Pons (tissue), 1 donor: ENCODE results near the gene UTP14C.
"Not testable (repeated sequence)": the region's sequence is repeated elsewhere in the genome, so short reads cannot be mapped to it uniquely, and the experiment has no call there.

ENCODE experiments used
- DNase-seq: peaks from one replicate; pipeline ENCODE4 v3.0.0-alpha.2; 2016; ENCODE audit warnings: low spot score

The UTP14C gene, protein sequence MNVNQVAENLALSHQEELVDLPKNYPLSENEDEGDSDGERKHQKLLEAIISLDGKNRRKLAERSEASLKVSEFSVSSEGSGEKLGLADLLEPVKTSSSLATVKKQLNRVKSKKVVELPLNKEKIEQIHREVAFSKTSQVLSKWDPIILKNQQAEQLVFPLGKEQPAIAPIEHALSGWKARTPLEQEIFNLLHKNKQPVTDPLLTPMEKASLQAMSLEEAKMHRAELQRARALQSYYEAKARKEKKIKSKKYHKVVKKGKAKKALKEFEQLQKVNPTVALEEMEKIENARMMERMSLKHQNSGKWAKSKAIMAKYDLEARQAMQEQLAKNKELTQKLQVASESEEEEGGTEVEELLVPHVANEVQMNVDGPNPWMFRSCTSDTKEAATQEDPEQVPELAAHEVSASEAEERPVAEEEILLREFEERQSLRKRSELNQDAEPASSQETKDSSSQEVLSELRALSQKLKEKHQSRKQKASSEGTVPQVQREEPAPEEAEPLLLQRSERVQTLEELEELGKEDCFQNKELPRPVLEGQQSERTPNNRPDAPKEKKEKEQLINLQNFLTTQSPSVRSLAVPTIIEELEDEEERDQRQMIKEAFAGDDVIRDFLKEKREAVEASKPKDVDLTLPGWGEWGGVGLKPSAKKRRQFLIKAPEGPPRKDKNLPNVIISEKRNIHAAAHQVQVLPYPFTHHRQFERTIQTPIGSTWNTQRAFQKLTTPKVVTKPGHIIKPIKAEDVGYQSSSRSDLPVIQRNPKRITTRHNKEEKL

DNA sequence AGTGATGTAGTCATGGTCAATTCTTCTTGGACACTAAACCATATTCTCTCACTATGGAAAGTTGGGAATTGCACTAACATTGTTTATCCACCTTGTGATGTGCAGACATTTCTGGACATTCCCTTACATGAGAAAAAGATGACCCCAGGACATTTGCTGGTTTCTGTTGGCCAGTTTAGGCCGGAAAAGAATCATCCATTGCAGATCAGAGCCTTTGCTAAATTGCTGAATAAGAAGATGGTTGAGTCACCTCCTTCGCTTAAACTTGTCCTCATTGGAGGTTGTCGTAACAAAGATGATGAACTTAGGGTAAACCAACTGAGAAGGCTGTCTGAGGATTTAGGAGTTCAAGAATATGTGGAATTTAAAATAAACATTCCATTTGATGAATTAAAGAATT, at the start of gene UTP14C:
Gene UTP14C (plus strand): TSS at position 211 of the 400 bp plus-strand sequence. CDS start 4,114 bp downstream, outside the sequence.
- DNase-seq: no peak

DNA sequence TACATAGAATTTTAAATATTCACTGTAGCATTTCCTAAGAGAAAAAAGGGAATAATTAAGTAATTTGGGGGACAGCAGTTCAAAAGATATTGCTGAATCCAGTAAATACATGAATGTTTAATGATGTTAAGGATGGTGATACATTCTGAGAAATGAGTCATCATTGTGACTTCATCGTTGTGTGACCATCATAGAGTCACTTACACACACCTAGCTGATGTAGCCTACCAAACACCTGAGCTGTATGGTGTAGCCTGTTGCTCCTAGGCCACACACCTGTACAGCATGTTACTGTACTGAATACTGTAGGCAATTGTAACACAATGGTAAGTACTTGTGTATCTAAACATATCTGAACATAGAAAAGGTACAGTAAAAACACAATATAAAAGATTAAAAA, 48.1 kb upstream of the UTP14C start:
- no peak for DNase-seq

DNA sequence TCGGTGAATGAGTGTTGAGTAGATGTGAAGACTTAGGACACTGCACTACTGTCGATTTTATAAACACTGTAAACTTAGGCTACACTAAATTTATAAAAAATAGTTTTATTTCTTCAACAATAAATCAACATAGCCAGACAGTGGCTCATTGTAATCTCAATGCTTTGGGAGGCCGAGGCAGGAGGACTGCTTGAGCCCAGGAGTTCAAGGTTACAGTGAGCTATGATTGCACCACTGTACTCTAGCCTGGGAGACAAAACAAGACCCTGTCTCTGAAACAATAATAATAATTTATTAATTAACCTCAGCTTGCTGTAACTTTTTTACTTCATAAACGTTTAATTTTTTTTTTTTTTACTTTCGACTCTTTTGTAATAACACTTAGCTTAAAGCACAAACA, 47.6 kb upstream of the UTP14C start:
- no peak for DNase-seq

DNA sequence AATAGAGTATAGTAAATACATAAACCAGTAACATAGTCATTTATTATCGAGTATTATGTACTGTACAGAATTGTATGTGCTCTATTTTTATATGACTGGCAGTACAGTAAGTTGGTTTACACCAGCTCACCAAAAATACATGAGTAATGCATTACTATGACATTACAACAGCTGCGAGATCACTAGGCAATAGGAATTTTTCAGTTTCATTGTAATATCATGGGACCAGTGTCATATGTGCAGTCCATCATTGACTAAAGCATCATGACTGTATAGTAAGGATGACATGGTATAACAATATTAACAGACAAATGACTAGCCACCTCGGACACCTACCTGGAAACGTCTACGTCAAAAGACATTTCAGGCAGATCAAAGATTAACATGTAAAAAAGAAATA, 46.9 kb upstream of the UTP14C start:
- no peak for DNase-seq

DNA sequence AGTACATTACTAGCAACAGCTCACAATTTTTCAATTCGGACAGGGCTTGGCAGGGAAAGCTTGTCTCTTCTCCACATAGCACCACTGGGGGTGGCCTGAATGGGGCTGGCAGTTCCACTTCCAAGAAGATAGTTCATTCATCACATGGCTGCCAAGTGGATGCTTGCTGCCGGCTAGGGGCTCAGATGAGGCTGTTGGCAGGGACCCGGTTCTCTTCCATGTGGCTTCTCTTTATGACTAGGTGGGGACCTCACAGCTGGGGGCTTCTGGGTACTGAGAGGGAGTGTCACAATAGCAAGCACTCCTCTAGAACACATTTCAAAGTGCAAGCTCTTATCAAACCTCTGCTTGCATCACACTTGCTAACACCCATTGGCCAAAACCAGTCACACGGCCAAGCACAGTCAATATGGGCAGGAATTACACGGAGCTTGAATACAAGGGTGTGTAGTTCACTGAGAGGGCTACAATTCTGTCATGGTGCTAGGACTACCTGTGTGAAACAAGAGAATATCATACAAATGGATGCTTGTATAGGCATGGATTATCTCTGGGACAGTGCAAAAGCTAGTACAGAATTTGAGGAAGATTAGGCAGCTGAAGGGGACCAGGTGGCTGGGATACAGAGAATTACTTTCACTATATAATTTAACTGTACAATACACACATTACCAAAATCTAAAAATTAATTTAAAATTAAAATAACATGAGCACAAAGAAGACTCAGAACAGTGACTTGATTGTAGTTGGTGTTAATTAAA, 45.5 kb upstream of the UTP14C start:
- no peak for DNase-seq

DNA sequence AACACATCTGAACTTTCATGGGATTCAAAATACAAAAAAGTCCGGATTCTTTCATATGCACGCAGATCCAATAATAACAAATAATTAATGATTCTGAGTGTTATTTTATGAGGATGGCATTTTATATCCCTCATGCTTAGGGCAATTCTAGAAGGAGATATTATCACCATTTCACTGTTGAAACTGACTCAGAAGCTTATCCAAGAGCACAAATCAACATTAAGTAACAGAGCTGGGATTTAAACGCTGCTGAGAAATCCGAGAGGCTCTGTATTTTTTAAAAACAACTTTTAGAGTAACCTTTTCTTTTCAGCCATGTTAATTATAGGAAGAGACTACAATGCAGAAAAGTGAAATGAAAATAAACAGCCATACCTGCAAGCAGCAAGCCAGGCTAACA, 43.6 kb upstream of the UTP14C start:
- DNase-seq: no peak

DNA sequence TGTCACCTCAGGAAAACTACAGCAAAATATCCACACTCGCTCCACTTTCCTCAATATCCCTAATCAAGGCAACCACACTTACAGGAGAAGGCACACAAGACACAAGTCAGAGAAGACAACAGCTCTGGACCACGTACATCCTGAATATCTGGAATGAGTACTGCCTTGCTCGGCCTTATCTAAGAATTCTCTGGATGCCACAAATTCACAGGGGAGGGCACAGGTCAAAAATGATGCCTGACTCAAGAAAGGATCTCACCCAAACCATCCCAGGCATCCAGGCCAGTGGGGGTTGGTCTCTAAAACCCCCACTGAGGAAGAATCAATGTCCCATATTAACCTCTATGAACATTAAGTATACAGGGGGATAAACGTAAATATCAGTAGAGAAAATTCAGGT, 43.1 kb upstream of the UTP14C start:
- no peak for DNase-seq

DNA sequence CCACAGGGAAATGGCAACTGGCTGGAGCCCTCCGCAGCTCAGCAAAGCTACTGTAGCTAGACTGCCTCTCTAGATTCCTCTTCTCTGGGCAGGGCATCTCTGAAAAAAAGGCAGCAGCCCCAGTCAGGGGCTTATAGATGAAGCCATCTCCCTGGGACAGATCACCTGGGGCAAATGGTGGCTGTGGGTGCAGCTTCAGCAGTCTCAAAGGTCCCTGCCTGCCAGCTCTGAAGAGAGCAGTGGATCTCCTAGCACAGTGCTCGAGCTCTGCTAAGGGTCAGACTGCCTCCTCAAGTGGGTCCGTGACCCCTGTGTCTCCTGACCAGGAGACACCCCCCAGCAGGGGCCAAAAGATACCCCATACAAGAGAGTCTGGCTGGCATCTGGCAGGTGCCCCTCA, 41.2 kb upstream of the UTP14C start:
- not testable (repeated sequence) for DNase-seq

DNA sequence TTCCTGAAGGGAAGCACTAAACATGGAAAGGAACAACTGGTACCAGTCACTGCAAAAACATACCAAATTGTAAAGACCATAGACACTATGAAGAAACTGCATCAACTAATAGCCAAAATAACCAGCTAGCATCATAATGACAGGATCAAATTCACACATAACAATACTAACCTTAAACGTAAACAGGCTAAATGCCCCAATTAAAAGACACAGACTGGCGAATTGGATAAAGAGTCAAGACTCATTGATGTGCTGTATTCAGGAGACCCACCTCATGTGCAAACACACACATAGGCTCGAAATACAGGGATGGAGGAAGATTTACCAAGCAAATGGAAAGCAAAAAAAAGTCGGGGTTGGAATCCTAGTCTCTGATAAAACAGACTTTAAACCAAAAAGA, 39.6 kb upstream of the UTP14C start:
- DNase-seq: not testable (repeated sequence)

DNA sequence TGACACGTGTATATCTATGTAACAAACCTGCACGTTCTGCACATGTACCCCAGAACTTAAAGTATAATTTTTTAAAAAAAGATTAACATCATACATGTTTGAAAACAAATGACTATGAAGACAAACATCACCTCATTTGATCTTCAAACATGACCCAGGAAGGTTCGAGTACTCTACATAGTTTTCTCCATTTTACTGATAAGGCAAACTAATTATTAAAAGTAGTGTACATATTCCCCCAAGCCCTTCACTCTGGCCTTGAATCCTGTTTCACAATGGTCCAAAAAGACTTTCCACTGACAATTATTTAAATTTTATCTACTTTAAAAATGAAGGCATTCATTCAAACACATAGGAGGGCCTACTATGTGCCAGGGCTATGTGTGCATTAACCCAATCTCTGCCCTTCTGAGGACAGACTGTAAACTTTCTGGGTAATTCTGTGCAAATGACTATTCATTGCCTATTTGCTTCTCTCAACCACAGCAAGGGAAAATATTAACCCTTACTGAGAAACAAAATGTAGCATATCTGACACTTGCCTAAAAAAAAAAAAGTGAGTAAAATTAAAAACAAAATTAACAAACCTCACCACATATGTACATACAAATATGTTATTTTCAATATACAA, 35.4 kb upstream of the UTP14C start:
- no peak for DNase-seq

DNA sequence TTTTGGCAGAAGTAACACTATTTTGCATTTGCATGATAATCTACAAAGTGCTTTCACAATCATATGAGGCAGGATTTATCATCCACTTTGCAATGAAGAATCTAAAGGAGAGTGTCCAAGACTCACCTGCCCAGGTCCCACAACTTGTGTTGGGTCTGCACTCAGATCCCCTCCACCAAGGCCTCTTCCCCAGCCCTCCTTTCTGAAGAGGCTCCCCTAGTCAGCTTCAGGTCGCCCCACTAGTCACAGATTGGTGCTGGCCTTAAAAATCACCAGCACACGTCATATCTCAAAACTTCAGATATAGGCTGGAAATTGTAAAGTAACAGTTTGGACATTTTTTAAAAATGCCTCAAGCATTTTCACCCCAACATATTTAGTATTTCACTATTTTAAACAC, 30.8 kb upstream of the UTP14C start:
- DNase-seq: no peak

DNA sequence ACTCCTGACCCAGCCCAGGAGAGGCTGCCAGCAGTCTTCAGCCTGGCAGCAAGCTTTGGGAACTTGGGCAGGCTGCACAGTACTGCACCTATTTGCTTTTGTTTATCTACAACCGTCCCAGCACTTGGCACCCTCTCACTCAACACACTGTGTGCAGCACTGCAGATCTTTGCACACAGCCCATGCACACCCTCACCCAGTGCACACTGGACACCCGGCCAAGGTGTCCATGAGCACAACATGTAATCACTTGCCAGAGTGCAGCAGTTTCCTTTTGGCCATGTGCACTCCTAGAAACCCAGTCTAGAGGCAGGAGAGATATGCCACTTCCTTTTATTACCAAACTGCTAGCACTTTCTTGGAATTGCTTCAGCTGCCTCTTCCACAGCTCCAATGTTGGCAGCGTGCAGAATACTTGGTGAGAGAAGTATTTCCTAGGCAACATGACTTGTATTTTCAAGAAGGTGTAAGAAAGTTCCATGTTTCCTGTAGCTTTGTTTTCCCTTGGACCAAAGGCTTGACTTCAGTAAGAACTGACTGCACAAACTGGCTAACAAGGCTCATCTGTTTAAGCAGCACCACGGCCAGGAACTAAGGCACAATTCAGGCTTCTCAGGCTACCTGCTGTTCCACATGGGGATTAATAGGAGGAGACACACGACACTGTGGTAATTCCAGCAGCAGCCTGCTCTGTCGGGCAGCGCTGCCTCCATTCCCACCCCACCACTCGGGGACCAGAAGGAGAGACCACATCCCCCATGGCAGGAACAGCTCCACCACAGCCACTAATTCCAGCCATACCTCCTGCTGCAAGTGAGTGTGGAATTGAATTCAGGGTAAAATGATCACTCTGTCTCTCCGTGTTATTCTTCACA, 28.6 kb upstream of the UTP14C start:
- peak; percentile 49 for DNase-seq

DNA sequence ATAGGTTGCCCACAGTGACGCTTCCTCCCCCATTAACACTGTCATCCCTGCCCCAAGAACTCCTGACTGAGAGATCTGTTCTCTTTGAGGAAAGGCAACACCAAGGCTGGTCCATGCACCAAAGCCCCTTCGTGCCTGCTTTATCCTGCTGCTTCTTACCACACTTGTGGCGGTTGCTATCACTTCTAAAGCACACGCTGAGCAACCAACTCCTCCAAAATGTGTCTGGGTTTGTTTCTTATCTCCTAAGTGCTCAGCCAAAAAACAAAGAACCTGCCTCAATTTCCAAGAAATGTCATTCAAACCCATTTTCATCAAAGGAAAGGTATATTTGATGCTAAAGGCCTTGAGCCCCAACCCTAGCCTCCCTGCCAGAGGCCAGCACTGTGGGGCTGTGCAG, 27.9 kb upstream of the UTP14C start:
- DNase-seq: no peak

DNA sequence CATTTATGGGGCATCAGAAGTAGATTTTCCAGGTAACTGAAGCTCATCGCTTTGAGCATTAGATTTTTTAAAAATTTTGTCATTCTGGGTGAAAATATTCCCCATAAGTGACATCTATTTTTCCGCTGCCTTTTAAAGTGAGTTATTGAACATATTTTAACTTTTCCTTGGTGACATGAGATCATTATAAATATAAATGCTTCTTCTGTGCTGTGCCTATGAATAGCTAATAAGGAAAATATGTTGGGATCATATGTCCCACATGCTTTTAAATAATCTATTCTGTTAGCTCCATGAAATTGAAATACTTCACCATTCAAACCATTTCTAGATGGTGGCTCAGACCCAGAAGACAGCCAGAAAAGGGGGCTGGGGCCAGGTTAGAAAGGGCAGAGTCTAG, 27.3 kb upstream of the UTP14C start:
- no peak for DNase-seq

DNA sequence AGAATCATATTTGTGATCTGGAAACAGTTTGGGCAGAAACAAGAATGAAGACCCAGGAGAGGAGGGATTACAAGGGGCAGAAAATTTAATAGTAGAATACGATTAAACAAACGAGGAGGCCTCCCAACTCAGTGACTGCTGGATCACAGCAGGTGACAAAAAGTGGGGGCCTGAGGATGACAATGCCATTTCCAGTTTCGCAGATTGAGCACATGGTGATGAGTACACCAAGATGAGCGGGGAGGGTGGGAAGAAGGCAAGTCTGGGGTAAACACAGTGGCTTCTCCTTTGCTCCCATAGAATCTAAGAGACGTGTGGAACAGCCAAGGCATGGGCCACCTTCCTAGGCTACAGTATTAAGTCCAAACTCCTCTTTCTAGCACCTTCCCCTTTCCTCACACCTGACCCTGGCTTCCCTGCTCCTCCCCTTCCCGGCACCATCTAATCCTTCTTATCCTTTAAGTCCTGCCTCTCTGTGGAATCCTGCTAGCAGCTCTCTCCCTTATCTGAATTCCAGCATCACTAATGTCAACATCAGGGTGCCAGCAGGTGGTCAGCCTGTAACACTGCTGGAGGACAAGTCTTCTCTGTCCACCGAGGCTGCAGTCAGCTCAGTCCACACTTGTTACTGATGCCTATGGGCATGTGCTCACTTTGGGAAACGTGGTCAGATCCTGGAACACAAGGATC, 26.7 kb upstream of the UTP14C start:
- no peak for DNase-seq

DNA sequence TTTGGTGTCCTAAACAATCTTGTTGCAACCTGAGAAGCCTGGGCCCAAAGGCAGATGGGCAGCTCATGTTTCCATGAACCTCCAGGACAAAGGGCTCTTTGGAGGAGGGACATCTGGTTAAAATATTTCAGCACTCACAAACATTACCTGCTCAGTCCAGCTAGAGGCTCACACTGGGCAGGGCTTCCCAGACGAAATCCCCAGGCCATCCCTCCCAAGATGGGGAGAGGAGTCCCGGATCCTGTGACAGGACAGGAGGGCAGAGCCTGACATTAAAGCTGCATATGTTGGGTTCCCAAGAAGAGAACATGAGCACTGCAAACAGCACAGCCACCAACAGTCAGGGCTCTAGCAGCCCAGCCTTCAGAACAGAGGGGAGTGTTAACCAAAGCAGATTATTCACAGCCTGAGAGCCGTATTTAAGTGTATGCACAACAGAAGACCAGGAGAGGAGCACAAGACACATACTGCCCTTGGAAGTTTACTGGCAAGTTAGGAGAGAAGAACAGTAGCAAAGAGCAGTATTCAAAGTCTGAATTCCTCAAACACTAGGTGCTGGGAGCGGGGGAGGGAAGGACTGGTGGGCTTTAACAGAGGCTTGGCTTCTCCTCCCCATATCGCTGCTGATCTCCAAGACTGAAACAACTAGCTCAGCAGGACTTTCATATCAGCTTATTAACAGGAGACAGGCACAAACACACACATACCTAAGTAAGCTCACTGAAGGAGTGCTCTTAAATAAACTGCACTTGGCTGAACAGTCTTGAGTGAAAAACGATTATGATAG, 25.6 kb upstream of the UTP14C start:
- DNase-seq: no peak

DNA sequence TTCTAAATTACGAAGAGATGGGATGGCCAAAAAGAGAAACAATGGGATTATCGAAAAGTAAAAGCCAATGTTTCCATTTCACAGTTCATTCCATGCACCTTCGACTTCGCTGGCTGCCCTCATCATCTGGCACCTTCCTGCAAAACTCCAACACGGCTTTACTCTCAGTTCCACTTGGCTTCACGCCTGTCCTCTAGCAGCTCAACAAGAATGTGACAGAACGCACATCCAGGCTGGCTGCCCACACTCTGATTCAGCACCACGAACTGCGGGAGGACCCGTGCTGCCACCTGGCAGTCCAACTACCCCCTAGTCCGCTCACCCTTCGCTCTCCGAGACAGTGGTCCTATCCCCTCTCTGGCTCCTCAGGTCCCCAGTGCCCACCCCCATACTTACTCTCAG, 25.0 kb upstream of the UTP14C start:
- DNase-seq: peak; percentile 40

DNA sequence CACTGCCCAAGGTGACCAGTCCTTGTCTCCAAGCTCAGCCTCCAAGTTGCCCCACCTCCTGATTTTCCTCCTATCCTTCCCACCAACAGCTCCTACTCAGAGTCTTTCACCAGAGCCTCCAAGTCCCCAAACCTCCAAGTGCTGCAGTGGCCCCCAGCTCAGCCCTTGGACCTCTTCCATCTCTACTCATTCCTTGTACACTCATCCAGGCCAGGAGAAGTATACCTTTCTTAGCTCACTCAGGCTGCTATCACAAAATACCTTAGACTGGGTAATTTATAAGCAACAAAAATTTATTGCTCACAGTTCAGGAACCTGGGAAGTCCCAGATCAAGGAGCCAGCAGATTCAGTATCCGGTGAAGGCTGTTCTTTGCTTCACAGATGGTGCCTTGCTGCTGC, 24.6 kb upstream of the UTP14C start:
- DNase-seq: no peak

DNA sequence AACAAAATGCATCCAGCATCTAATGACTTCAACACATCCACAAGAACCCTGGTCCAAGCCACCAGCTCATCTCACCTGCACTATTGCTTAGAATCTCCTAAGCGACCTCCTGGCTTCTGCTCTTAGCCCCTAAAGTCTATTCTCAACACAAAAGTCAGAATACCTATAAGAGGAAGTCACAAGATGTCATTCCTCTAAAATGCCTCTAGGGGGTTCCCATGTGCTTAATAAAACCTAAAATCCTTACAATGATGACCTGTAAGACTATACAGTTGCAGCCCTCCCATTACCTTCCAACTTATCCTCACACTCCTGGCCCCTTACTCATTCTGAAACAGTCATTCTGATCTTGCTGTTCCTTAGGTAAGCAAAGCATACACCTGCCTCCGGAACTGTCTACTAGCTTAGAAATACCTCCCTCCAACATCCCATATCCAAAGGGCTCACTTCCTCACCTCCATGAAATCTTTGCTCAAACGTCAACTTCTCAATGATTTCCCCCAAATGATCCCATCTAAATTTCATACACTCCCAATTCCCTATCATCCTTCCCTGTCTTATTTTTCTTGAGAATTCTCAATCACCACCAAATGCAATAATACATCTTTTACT, 23.3 kb upstream of the UTP14C start:
- DNase-seq: peak; percentile 52
